Fibroblast of the conjunctiva (primary cell): ENCODE measurements around the gene AMOTL2.

Experiments
- DNase-seq: peaks from one replicate; pipeline ENCODE4 v3.0.0-alpha.2; 2010; ENCODE audit warnings: low read depth

The AMOTL2 gene

GRCh38 chr3:134378818-134379217, 4.6 kb upstream of the AMOTL2 start:
- DNase-seq = no peak

DNA sequence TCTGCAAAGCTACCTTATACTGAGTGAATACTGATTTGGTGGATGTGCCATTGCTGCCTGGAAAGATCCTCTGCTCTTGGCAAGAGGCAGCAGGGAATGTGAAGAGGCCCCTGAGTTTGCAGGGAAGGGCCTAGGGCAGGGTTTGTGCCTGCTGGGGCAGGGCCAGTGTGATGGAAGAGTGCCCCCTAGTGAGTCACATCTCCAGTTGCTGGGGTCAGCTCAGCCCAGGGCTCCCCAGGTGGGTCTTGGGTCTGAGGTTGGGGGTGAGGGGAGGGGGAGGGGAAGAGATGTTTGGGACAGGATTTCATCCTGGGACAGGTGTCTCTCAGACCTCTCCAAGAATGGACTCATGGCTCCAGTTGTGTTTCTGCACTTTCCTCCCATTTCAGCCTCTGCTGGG, 4.1 kb upstream of the AMOTL2 start:
- DNase-seq = no peak

GRCh38 chr3:134377896-134378295, 3.6 kb upstream of the AMOTL2 start:
- no peak for DNase-seq

DNA sequence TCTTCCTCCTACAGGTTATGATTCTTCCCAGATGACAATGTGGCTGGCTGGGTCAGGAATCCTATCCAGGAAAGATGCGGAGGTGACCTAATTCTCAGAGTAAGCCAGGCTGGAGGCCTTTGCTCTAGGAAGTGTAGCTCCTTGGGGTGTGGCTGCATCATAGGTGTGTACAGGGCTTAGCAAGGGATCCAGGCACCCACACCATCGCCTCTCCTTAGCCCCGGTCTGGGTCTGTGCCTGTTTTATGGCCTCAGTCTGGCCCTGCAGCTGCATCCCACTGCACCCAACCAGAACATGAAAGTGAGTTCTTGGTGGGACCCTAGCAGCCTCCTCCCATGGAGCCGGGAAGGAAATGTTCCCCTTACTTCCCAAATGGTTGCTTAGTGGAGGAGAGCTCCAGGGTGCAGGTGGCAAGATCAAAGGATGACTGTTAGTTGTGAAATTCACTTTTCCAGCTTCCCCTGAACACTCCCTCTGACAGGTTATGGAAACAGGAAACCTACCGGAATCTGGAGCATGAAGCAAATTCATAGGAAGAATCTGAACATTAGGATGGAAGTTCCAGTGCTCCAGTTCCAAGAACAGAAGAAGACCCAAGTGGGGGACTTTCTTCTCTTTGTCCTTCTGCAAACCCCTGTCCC, 2.7 kb upstream of the AMOTL2 start:
- DNase-seq = no peak

- no peak for DNase-seq
Observed at GRCh38 chr3:134376385-134376765, 2.1 kb upstream of the AMOTL2 start.

DNA sequence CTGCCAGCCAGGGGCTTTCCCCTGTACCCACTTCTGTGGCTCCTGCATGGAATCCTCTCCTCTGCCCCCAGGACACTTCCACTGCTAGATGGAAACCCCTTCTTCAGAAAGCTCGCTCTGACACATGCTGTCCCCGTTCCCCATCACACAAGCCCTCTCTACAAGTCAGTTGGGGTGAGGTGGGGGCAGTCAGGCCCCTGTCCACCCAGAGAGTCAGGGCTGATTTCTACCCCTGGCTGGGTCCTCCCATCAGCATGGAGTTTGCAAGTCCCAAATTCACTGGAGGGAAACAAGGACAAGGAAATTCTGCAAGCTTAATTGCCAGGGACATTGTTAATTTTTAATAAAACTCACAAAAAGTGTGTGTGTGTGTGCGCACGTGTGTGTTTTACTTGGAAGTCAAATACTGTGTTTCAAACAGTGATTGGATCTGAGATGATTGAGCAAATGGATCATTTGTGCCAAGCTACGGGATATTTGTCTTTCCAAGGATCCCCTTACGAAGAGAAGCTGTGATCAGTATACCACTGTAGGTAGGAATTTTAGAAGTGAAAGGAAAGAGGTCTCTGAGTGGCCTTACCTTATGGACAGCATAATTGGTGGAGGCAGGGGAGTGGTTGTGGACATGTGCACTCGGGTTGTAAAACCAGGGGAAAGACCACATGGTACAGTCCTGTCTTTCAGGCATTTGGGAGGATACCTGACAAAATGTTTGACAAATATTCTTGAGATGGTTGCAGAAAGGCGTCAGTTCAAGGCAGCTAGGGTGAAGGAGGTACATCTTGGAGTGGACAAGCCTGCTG, 1.5 kb upstream of the AMOTL2 start:
- DNase-seq = no peak

- no peak for DNase-seq
Observed at GRCh38 chr3:134374791-134375581, 739 bp upstream of the AMOTL2 start.

- DNase-seq = peak; percentile 79
Observed at GRCh38 chr3:134373271-134374104, 759 bp downstream of the AMOTL2 start.

GRCh38 chr3:134372396-134373270, 1.6 kb downstream of the AMOTL2 start:
- DNase-seq = no peak

DNA sequence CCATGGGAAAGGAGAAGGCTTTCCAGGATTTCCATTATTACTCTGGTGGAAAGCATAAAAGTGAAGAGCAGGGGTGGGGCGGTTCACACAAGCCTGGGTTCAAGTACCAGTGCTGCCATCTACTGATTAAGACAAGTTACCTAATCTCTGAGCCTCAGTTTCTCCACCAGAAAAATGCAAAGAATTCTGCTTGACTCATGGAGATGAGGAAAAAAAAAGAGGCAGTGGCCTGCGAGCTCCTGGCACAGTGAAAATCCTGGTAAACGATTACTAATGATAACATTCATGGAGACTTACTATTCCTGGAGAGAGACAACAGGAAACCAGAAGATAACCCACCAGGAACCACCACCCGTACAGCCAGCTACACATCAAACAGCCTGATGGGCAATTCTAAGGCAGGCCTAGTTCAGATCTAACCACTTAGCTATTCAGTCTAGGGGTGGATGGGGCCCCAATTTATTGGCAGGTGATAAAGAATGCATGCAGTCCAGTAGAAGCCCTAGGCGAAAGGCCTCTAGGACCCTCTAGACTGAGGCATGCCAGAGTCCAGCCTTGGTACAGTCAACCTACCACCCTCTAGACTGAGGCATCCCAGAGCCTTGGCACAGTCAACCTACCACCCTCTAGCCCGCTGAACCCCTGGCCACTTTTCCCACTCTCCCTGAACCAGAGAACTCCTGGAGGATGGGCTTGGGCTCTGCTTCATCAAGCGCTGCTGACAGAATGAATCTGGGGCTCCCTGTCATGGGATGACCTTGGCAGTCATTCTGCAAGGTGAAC, 2.5 kb downstream of the AMOTL2 start:
- DNase-seq = no peak

DNA sequence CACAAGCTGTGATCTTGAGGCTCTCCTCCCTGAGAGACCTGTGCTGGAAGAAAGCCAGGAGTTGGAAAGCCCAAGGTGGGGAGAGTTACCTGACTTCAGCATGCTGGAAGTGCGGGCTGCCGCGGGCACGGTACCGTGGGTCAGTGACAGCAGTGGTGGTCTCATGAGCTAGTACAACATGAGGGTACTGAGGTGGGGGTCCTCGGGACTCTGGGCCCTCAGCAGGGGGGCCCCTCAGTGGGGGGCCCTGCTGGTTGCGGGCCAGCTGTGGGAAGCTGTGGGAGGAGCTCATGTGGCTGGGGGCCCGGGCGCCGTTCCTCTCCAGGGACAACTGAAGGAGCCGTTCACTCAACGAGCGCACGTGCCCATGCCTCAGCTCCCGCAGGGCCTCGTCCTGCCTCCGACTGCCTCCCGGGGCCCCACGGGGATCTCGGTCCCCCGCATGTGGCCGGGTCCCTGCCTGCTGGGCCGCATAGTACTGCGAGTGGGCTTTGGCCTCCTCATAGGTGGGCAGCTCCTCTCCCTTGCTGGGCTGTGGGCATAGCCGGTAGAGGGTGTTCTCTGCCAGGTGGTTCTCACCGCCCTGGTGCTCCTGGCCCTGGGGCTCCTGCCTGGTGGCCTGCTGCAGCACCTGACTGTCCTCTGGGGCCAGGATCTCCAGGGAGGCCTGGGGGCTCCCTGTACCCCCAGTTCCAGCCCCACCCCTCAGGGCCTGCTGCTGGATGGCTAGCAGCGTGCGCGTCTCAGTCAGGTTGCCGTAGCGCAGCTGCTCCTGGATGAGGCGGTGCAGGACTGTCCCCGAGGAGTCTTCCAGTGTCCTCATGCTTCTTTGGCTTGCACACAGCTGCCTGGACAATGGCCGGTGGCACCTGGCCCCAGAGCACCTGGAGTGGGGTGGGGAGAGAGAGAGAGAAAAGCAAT, 3.4 kb downstream of the AMOTL2 start:
- no peak for DNase-seq

- DNase-seq = no peak
Observed at GRCh38 chr3:134369861-134370596, 4.2 kb downstream of the AMOTL2 start.

GRCh38 chr3:134369231-134369741, 5.0 kb downstream of the AMOTL2 start:
- DNase-seq = no peak

- DNase-seq = no peak
Observed at GRCh38 chr3:134368751-134369105, 5.5 kb downstream of the AMOTL2 start.

GRCh38 chr3:134367869-134368750, 6.1 kb downstream of the AMOTL2 start:
- no peak for DNase-seq

DNA sequence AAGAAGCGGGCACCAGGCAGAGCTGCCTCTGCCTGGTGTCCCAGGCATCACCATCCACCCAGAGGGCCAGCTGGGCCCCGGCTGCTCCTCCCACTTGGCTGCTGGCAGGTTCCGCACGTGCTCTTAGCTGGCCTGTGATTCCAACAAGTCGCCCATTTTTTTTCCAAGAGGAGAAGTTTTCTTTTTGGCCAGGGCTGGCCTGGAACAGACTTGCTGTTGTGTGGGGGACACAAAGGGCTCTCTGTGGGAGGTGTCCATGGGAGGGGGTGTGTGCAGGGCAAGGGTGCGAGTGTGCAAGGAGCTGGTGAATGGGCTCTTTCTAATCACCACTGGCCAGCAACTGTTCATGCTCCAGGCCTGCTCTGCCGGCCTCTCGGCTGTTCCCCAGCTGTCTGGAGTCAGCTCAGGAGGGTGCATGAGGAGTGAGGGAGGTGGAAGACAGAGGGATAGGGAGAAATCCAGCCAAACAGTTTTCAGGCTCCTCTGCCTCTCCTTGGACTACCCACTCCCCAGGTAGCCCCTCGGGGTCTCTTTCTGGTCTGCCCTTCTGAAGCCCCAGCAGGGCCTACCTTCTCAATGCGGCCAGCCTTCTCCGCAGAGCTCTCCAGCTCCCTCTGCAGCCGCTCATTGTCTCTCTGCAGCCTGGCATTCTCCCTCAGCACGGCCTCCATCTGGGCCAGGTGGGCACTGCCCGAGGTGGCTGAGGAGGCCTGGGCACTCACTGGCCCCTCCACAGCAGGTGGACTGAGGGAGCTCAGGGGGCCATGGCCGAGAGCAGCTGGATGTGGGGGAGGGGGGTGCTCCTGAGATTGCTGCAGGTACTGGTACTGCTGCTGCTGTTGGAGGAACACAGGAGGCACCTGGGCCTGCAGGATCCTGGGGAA, 7.1 kb downstream of the AMOTL2 start:
- DNase-seq = no peak
